DOHH2 (cell line): ENCODE results near the gene VAV2.

Source experiments
- H3F3A ChIP-seq: fragments of 200-600 bp; sonication (generic), shearing (Covaris generic); 2 replicates; pipeline ENCODE4 v1.6.0; 2016; ENCODE audit warnings: antibody characterized with exemption, mild to moderate bottlenecking; ENCODE audit not compliant: control insufficient read depth, insufficient read depth
- H3K27ac ChIP-seq: fragments of 200-600 bp; sonication (generic); 2 replicates; pipeline ENCODE4 v1.5.1; 2014; ENCODE audit warnings: low read depth, mild to moderate bottlenecking, low read length, moderate library complexity
- H3K27me3 ChIP-seq: fragments of 200-600 bp; sonication (generic); 2 replicates; pipeline ENCODE4 v1.6.1; 2014; ENCODE audit warnings: mild to moderate bottlenecking, low read length, mixed read lengths; ENCODE audit not compliant: control insufficient read depth
- H3K36me3 ChIP-seq: fragments of 200-600 bp; sonication (generic); 2 replicates; pipeline ENCODE4 v1.6.1; 2014; ENCODE audit warnings: mild to moderate bottlenecking, low read length, moderate library complexity, mixed read lengths; ENCODE audit not compliant: control insufficient read depth
- H3K4me1 ChIP-seq: fragments of 200-600 bp; sonication (generic); 2 replicates; pipeline ENCODE4 v1.6.1; 2014; ENCODE audit warnings: mild to moderate bottlenecking, low read length, mixed read lengths; ENCODE audit not compliant: control insufficient read depth
- H3K4me2 ChIP-seq: fragments of 200-600 bp; sonication (generic); 2 replicates; pipeline ENCODE4 v1.6.0; 2014; ENCODE audit warnings: mild to moderate bottlenecking, low read length, moderate library complexity
- H3K4me3 ChIP-seq: fragments of 200-600 bp; sonication (generic); 2 replicates; pipeline ENCODE4 v1.5.1; 2014; ENCODE audit warnings: mild to moderate bottlenecking, low read length, mixed read lengths
- H3K79me2 ChIP-seq: fragments of 200-600 bp; sonication (generic); 2 replicates; pipeline ENCODE4 v1.6.1; 2014; ENCODE audit warnings: mild to moderate bottlenecking, low read length, mixed read lengths; ENCODE audit not compliant: control insufficient read depth
- H3K9me2 ChIP-seq: fragments of 200-600 bp; sonication (generic); replicated peaks from 2 replicates; pipeline ENCODE4 v1.6.1; 2014; ENCODE audit warnings: mild to moderate bottlenecking, low read length, mixed read lengths; ENCODE audit not compliant: control insufficient read depth
- H3K9me3 ChIP-seq: fragments of 200-600 bp; sonication (generic); 2 replicates; pipeline ENCODE4 v1.6.1; 2014; ENCODE audit warnings: antibody characterized with exemption, low read length, mixed read lengths; ENCODE audit not compliant: control insufficient read depth, insufficient read depth
- H4K20me1 ChIP-seq: fragments of 200-600 bp; sonication (generic); 2 replicates; pipeline ENCODE4 v1.6.0; 2014; ENCODE audit warnings: low read depth, mild to moderate bottlenecking, antibody characterized with exemption, low read length, moderate library complexity; ENCODE audit not compliant: control insufficient read depth, insufficient read depth
- CTCF ChIP-seq: fragments of 200-600 bp; sonication (generic); IDR thresholded peaks from one replicate; pipeline ENCODE4 v1.5.1; 2014; ENCODE audit warnings: antibody characterized with exemption, mild to moderate bottlenecking, low read depth, low read length; ENCODE audit not compliant: poor library complexity, severe bottlenecking
- EZH2phosphoT487 ChIP-seq: fragments of 200-600 bp; sonication (generic); IDR thresholded peaks from 2 replicates; pipeline ENCODE4 v1.6.1; 2017; ENCODE audit warnings: borderline replicate concordance, mild to moderate bottlenecking, antibody characterized with exemption, low read length, moderate library complexity, mixed read lengths

VAV2 gene

GRCh38 chr9:133986774-133987445 lies 5.2 kb downstream of the VAV2 start:
- peaks cover 33% of the 10 kb centered on the region for H3K4me1 ChIP-seq
- H3K79me2 ChIP-seq: peaks cover 96% of the 10 kb centered on the region
- H3K4me3 ChIP-seq: no peak overlapping the region
- no peak overlapping the region for H3K27ac ChIP-seq
- TF ChIP-seq CTCF: no peak
- no peak for TF ChIP-seq EZH2phosphoT487
- peaks cover 12% of the 10 kb centered on the region for H4K20me1 ChIP-seq
- H3F3A ChIP-seq: no peaks in the 10 kb centered on the region
- no peaks in the 10 kb centered on the region for H3K27me3 ChIP-seq
- no peaks in the 10 kb centered on the region for H3K9me2 ChIP-seq
- no peaks in the 10 kb centered on the region for H3K9me3 ChIP-seq
- H3K4me2 ChIP-seq: no peak overlapping the region
- no peaks in the 10 kb centered on the region for H3K36me3 ChIP-seq

- Histone ChIP-seq H3K79me2 (peaks cover 96% of the 10 kb centered on the region), H3K9me2 (no peaks in the 10 kb centered on the region), H3K4me3 (no peak overlapping the region), H3K27ac (no peak overlapping the region), H3F3A (no peaks in the 10 kb centered on the region), H3K36me3 (no peaks in the 10 kb centered on the region), H3K9me3 (no peaks in the 10 kb centered on the region), H3K27me3 (no peaks in the 10 kb centered on the region), H3K4me2 (no peak overlapping the region), H3K4me1 (peaks cover 40% of the 10 kb centered on the region), H4K20me1 (peaks cover 12% of the 10 kb centered on the region)
- TF ChIP-seq EZH2phosphoT487: no peak
- no peak for TF ChIP-seq CTCF
Measured at GRCh38 chr9:133986061-133986460, 6.1 kb downstream of the VAV2 start.

GRCh38 chr9:133982971-133983720 lies 9.0 kb downstream of the VAV2 start:
- H3K4me3 ChIP-seq: no peak overlapping the region
- no peaks in the 10 kb centered on the region for H3K27me3 ChIP-seq
- peaks cover 49% of the 10 kb centered on the region for H3K4me1 ChIP-seq
- peaks cover 97% of the 10 kb centered on the region for H3K79me2 ChIP-seq
- TF ChIP-seq EZH2phosphoT487 (no peak), CTCF (no peak)
- H3K36me3 ChIP-seq: no peaks in the 10 kb centered on the region
- H4K20me1 ChIP-seq: peaks cover 21% of the 10 kb centered on the region
- 0 out of 2 replicates have a peak, but pooled peaks cover 3% of the 10 kb centered on the region for H3F3A ChIP-seq
- H3K9me3 ChIP-seq: no peaks in the 10 kb centered on the region
- no peak overlapping the region for H3K27ac ChIP-seq
- H3K4me2 ChIP-seq: no peak overlapping the region
- no peaks in the 10 kb centered on the region for H3K9me2 ChIP-seq
